Caki2 (cell line): ENCODE results near the gene CCDC74A. TPM values are rescaled to one million over a fixed set of nuclear protein-coding genes. Genes with fewer than 3 reads are reported as not detected.

Experiments used
- total RNA-seq: library from RNA; depleted of rRNA; stranded (reverse); fragments of >200 nt; shearing (Covaris generic); gene quantifications from 2 replicates; pipeline ENCODE4 v1.2.3, GENCODE V29; 2014; ENCODE audit warnings: low replicate concordance; rRNA removed

The CCDC74A gene
- total RNA-seq, 1 experiment from 2014 or later: 58.7 TPM

Other genes with a start within 250 kb of the CCDC74A start
- gene RAB6D, start 163.7 kb upstream of the CCDC74A start, total RNA-seq: not detected in 2 replicates
- gene TUBA3D, start 51.8 kb upstream of the CCDC74A start, total RNA-seq: not detected in 2 replicates
- 217 and 282 TPM in 2 replicates for gene MZT2A, start 35.5 kb upstream of the CCDC74A start, total RNA-seq